Progenitor cell of endocrine pancreas (in vitro differentiated cells): ENCODE measurements around the gene BAIAP3. TPM values are rescaled to one million over a fixed set of nuclear protein-coding genes. Genes with fewer than 3 reads are reported as not detected.

ENCODE experiments used
- DNase-seq: peaks from one replicate; pipeline ENCODE4 v3.0.0; 2021; ENCODE audit warnings: low spot score; ENCODE audit not compliant: unreplicated experiment
- H3K27ac Mint-ChIP-seq: 2 replicates; pipeline ENCODE4 v1.8.0; 2021; ENCODE audit warnings: mild to moderate bottlenecking, moderate library complexity, mixed read lengths
- H3K27me3 Mint-ChIP-seq: 2 replicates; pipeline ENCODE4 v1.8.0; 2021; ENCODE audit warnings: mixed read lengths
- H3K36me3 Mint-ChIP-seq: 2 replicates; pipeline ENCODE4 v1.8.0; 2022; ENCODE audit warnings: mixed read lengths; ENCODE audit not compliant: insufficient read depth
- H3K4me1 Mint-ChIP-seq: 2 replicates; pipeline ENCODE4 v1.8.0; 2021; ENCODE audit warnings: low read depth, mixed read lengths
- H3K4me3 Mint-ChIP-seq: 2 replicates; pipeline ENCODE4 v1.8.0; 2021; ENCODE audit warnings: low read depth, mild to moderate bottlenecking, moderate library complexity, mixed read lengths
- H3K9me3 Mint-ChIP-seq: 2 replicates; pipeline ENCODE4 v1.8.0; 2021; ENCODE audit warnings: low read depth, mixed read lengths
- CTCF ChIP-seq: fragments of 200-600 bp; sonication (generic); IDR thresholded peaks from one replicate; pipeline ENCODE4 v1.5.0; 2021; ENCODE audit warnings: antibody characterized with exemption, mild to moderate bottlenecking; ENCODE audit not compliant: unreplicated experiment
- total RNA-seq: library from RNA; stranded (reverse); gene quantifications from 2 replicates; pipeline ENCODE4 v1.2.1, GENCODE V29; 2021

The BAIAP3 gene
- total RNA-seq, 1 donor from 2014 or later: 17.5 TPM

GRCh38 chr16:1362807-1363206 is 29.4 kb downstream of the BAIAP3 start:
- no peak overlapping the region for H3K27ac Mint-ChIP-seq
- peaks cover 1% of the 10 kb centered on the region for H3K36me3 Mint-ChIP-seq
- no peaks in the 10 kb centered on the region for H3K27me3 Mint-ChIP-seq
- no peaks in the 10 kb centered on the region for H3K9me3 Mint-ChIP-seq
- TF ChIP-seq CTCF: no peak
- no peaks in the 10 kb centered on the region for H3K4me1 Mint-ChIP-seq
- no peak for DNase-seq
- no peak overlapping the region for H3K4me3 Mint-ChIP-seq

GRCh38 chr16:1363501-1364041 is 30.1 kb downstream of the BAIAP3 start:
- Mint-ChIP-seq H3K4me1 (no peaks in the 10 kb centered on the region), H3K9me3 (no peaks in the 10 kb centered on the region), H3K4me3 (no peak overlapping the region), H3K36me3 (peaks cover 1% of the 10 kb centered on the region), H3K27me3 (no peaks in the 10 kb centered on the region), H3K27ac (no peak overlapping the region)
- peak; percentile 85 for TF ChIP-seq CTCF
- DNase-seq: peak; percentile 56

GRCh38 chr16:1364510-1364909 is 31.1 kb downstream of the BAIAP3 start:
- TF ChIP-seq CTCF: no peak
- Mint-ChIP-seq H3K4me1 (no peaks in the 10 kb centered on the region), H3K4me3 (no peak overlapping the region), H3K9me3 (no peaks in the 10 kb centered on the region), H3K27me3 (no peaks in the 10 kb centered on the region), H3K36me3 (peaks cover 1% of the 10 kb centered on the region), H3K27ac (no peak overlapping the region)
- DNase-seq: no peak

GRCh38 chr16:1366060-1366711 is 32.7 kb downstream of the BAIAP3 start:
- peaks cover 1% of the 10 kb centered on the region for H3K36me3 Mint-ChIP-seq
- H3K27me3 Mint-ChIP-seq: no peaks in the 10 kb centered on the region
- no peaks in the 10 kb centered on the region for H3K4me1 Mint-ChIP-seq
- H3K27ac Mint-ChIP-seq: no peak overlapping the region
- no peaks in the 10 kb centered on the region for H3K9me3 Mint-ChIP-seq
- no peak overlapping the region for H3K4me3 Mint-ChIP-seq
- no peak for TF ChIP-seq CTCF
- DNase-seq: no peak

- no peaks in the 10 kb centered on the region for H3K4me1 Mint-ChIP-seq
- TF ChIP-seq CTCF: no peak
- H3K27ac Mint-ChIP-seq: no peak overlapping the region
- no peaks in the 10 kb centered on the region for H3K27me3 Mint-ChIP-seq
- DNase-seq: no peak
- no peaks in the 10 kb centered on the region for H3K9me3 Mint-ChIP-seq
- no peak overlapping the region for H3K4me3 Mint-ChIP-seq
- peaks cover 1% of the 10 kb centered on the region for H3K36me3 Mint-ChIP-seq
Measured at GRCh38 chr16:1366712-1367299, 33.4 kb downstream of the BAIAP3 start.
